Measurements from ENCODE around the gene SLC10A7.
A peak's percentile ranks its signal among the peaks of the same experiment; 100 is the strongest.

The SLC10A7 gene

DNA sequence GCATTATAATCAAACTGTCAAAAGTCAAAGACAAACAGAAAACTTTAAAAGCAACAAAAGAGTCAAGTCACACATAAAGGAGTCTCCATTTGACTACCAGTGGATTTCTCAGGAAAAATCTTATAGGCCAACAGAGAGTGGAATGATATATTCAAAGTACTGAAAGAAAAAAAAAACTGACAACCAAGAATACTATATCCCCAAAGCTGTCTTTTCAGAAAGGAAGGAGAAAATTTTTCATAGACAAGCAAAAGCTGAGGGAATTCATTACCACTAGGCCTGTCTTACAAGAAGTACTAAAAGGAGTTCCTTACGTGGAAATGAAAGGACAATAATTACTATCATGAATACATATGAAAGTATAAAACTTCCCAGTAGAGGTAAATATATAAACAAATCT, 39.0 kb downstream of the SLC10A7 start:
- peaks cover 24% of the 10 kb centered on the region for H3K36me3 Mint-ChIP-seq (ENCODE audit: low read depth)
- H3K4me1 Mint-ChIP-seq: peaks cover 7% of the 10 kb centered on the region
- no peak for TF ChIP-seq CTCF (IDR thresholded peaks at IDR 0.05)
- peaks cover 32% of the 10 kb centered on the region for H3K9me3 Mint-ChIP-seq
- no peak overlapping the region for H3K27ac Mint-ChIP-seq
- no peak for DNase-seq
- H3K27me3 Mint-ChIP-seq (ENCODE audit: low read depth, poor library complexity): no peaks in the 10 kb centered on the region
- H3K4me3 Mint-ChIP-seq: no peak overlapping the region

- Mint-ChIP-seq H3K27ac (no peak overlapping the region), H3K27me3 (ENCODE audit: low read depth, poor library complexity) (no peaks in the 10 kb centered on the region), H3K4me3 (no peak overlapping the region), H3K9me3 (peaks cover 32% of the 10 kb centered on the region), H3K4me1 (peaks cover 22% of the 10 kb centered on the region), H3K36me3 (ENCODE audit: low read depth) (peaks cover 24% of the 10 kb centered on the region)
- TF ChIP-seq CTCF (IDR thresholded peaks at IDR 0.05): no peak
- DNase-seq: no peak
Observed at GRCh38 chr4:146481246-146481645, 40.5 kb downstream of the SLC10A7 start.

- Mint-ChIP-seq H3K9me3 (peaks cover 20% of the 10 kb centered on the region), H3K27ac (peak overlapping the region; percentile 77), H3K4me1 (peaks cover 28% of the 10 kb centered on the region), H3K36me3 (ENCODE audit: low read depth) (peaks cover 15% of the 10 kb centered on the region), H3K27me3 (ENCODE audit: low read depth, poor library complexity) (no peaks in the 10 kb centered on the region), H3K4me3 (no peak overlapping the region)
- no peak for TF ChIP-seq CTCF (IDR thresholded peaks at IDR 0.05)
- DNase-seq: no peak
Observed at GRCh38 chr4:146478009-146478408, 43.7 kb downstream of the SLC10A7 start.

- peaks cover 28% of the 10 kb centered on the region for H3K4me1 Mint-ChIP-seq
- TF ChIP-seq CTCF (IDR thresholded peaks at IDR 0.05): no peak
Observed at GRCh38 chr4:146477054-146477453, 44.7 kb downstream of the SLC10A7 start.

DNA sequence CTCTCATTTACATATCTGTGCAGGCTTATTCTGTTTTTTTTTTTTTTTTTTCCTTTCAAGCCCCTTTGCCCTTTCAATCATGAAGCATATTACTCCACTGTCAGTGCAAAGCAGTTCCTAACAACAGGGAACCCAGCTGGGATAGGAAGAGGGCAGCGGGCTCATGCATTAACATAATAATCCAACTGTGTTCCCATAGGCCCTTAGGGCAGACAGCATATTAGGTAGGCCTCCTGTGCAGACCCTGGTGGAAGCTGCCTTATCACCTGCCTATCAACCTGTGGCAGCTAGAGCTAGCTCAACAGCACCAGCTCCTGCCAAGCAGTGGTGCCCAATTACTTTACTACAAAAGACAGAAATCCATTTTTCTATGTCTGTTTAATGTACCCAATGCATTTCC, 49.3 kb downstream of the SLC10A7 start:
- DNase-seq: no peak
- Mint-ChIP-seq H3K27ac (no peak overlapping the region), H3K4me1 (peaks cover 17% of the 10 kb centered on the region), H3K36me3 (ENCODE audit: low read depth) (no peaks in the 10 kb centered on the region), H3K27me3 (ENCODE audit: low read depth, poor library complexity) (no peaks in the 10 kb centered on the region), H3K4me3 (no peak overlapping the region), H3K9me3 (no peaks in the 10 kb centered on the region)
- no peak for TF ChIP-seq CTCF (IDR thresholded peaks at IDR 0.05)

More at GRCh38 chr4:146477054-146477453, 44.7 kb downstream of the SLC10A7 start:
- H3K36me3 Mint-ChIP-seq (ENCODE audit: low read depth): peaks cover 5% of the 10 kb centered on the region
- no peak overlapping the region for H3K27ac Mint-ChIP-seq
- DNase-seq: no peak
- peaks cover 10% of the 10 kb centered on the region for H3K9me3 Mint-ChIP-seq
- no peak overlapping the region for H3K4me3 Mint-ChIP-seq
- no peaks in the 10 kb centered on the region for H3K27me3 Mint-ChIP-seq (ENCODE audit: low read depth, poor library complexity)

GRCh38 chr4:146470604-146471003, 51.1 kb downstream of the SLC10A7 start:
- DNase-seq: no peak
- H3K4me1 Mint-ChIP-seq: no peaks in the 10 kb centered on the region
- H3K27me3 Mint-ChIP-seq (ENCODE audit: low read depth, poor library complexity): no peaks in the 10 kb centered on the region
- no peak overlapping the region for H3K27ac Mint-ChIP-seq
- no peaks in the 10 kb centered on the region for H3K9me3 Mint-ChIP-seq
- no peaks in the 10 kb centered on the region for H3K36me3 Mint-ChIP-seq (ENCODE audit: low read depth)
- no peak for TF ChIP-seq CTCF (IDR thresholded peaks at IDR 0.05)
- no peak overlapping the region for H3K4me3 Mint-ChIP-seq
